HEK293 (cell line): ENCODE results near the gene EXOC2.
A peak's percentile ranks its signal among the peaks of the same experiment; 100 is the strongest.

Experiments
- CTCF ChIA-PET: fragments of 350-600 bp; formaldehyde crosslinking; extraction: SDS; loops from one replicate; lab custom pipeline; 2021; ENCODE audit warnings: antibody characterized with exemption; lab: Yijun Ruan, JAX
- POLR2A ChIA-PET: fragments of 300-600 bp; formaldehyde crosslinking; extraction: SDS; loops from one replicate; lab custom pipeline; 2020; ENCODE audit warnings: antibody characterized with exemption, inconsistent platforms; lab: Yijun Ruan, JAX
- H3K27ac ChIP-seq: fragments of 200-500 bp; sonication (Bioruptor generic); 2 replicates; pipeline ENCODE4 v1.5.1; 2014; ENCODE audit warnings: low read depth, low read length, control low read depth, inconsistent platforms; ENCODE audit errors: extremely low read depth
- H3K36me3 ChIP-seq, 2 experiments: fragments of 200-500 bp in 1 of 2; sonication (Bioruptor generic) in 1 of 2; 1 replicate in 1 of 2; 2 replicates in 1 of 2; pipeline ENCODE4 v1.5.1; 2014 to 2017; ENCODE audit warnings: inconsistent platforms in 2 of 2, low read length in 2 of 2; ENCODE audit not compliant: control insufficient read depth in 2 of 2, insufficient read depth in 1 of 2
- H3K4me1 ChIP-seq: fragments of 200-500 bp; sonication (Bioruptor generic); 2 replicates; pipeline ENCODE4 v1.5.1; 2014; ENCODE audit warnings: mild to moderate bottlenecking, low read length, inconsistent platforms; ENCODE audit not compliant: control insufficient read depth, insufficient read depth
- H3K4me3 ChIP-seq: 2 replicates; pipeline ENCODE4 v1.5.1; 2011; ENCODE audit warnings: low read depth, mild to moderate bottlenecking, control low read depth, low read length, moderate library complexity
- H3K9me3 ChIP-seq: fragments of 200-500 bp; sonication (Bioruptor generic); 2 replicates; pipeline ENCODE4 v1.5.1; 2014; ENCODE audit warnings: low read depth, low read length, inconsistent platforms; ENCODE audit not compliant: control insufficient read depth, insufficient read depth
- KLF17 ChIP-seq: fragments of 450-650 bp; formaldehyde crosslinking; IDR thresholded peaks from 2 replicates; pipeline ENCODE4 v1.5.1; 2016; ENCODE audit warnings: missing biosample characterization, missing genetic modification characterization
- KLF9 ChIP-seq: fragments of 450-650 bp; formaldehyde crosslinking; IDR thresholded peaks from 2 replicates; pipeline ENCODE4 v1.5.1; 2016; ENCODE audit warnings: missing biosample characterization, missing genetic modification characterization, low read depth
- PRDM2 ChIP-seq: fragments of 450-650 bp; formaldehyde crosslinking; IDR thresholded peaks from 2 replicates; pipeline ENCODE4 v1.5.1; 2016; ENCODE audit warnings: missing biosample characterization, missing genetic modification characterization, borderline replicate concordance
- PRDM6 ChIP-seq: fragments of 450-650 bp; formaldehyde crosslinking; IDR thresholded peaks from 2 replicates; pipeline ENCODE4 v1.5.1; 2017; ENCODE audit warnings: missing biosample characterization, missing genetic modification characterization
- ZBTB17 ChIP-seq: fragments of 450-650 bp; formaldehyde crosslinking; IDR thresholded peaks from 2 replicates; pipeline ENCODE4 v1.5.1; 2016; ENCODE audit warnings: missing biosample characterization, missing genetic modification characterization
- ZNF175 ChIP-seq: fragments of 450-650 bp; formaldehyde crosslinking; IDR thresholded peaks from 2 replicates; pipeline ENCODE4 v1.5.1; 2016; ENCODE audit warnings: missing biosample characterization, missing genetic modification characterization
- ZNF214 ChIP-seq: fragments of 450-650 bp; formaldehyde crosslinking; IDR thresholded peaks from 2 replicates; pipeline ENCODE4 v1.5.1; 2017; ENCODE audit warnings: missing biosample characterization, mild to moderate bottlenecking, missing genetic modification characterization, borderline replicate concordance
- ZNF248 ChIP-seq: fragments of 450-650 bp; formaldehyde crosslinking; IDR thresholded peaks from 2 replicates; pipeline ENCODE4 v1.5.1; 2017; ENCODE audit warnings: missing biosample characterization, missing genetic modification characterization
- ZNF350 ChIP-seq: fragments of 450-650 bp; formaldehyde crosslinking; IDR thresholded peaks from 2 replicates; pipeline ENCODE4 v1.5.0; 2017; ENCODE audit warnings: missing biosample characterization, mild to moderate bottlenecking, missing genetic modification characterization
- ZNF37A ChIP-seq: fragments of 450-650 bp; IDR thresholded peaks from 2 replicates; pipeline ENCODE4 v1.5.1; 2018; ENCODE audit warnings: missing biosample characterization, missing genetic modification characterization
- ZNF654 ChIP-seq: fragments of 450-650 bp; formaldehyde crosslinking; IDR thresholded peaks from 2 replicates; pipeline ENCODE4 v1.5.1; 2016; ENCODE audit warnings: low read depth, missing biosample characterization, missing genetic modification characterization
- ZNF704 ChIP-seq: fragments of 450-650 bp; formaldehyde crosslinking; IDR thresholded peaks from 2 replicates; pipeline ENCODE4 v1.5.1; 2016; ENCODE audit warnings: missing biosample characterization, missing genetic modification characterization
- ZNF843 ChIP-seq: fragments of 450-650 bp; formaldehyde crosslinking; IDR thresholded peaks from 2 replicates; pipeline ENCODE4 v1.5.1; 2016; ENCODE audit warnings: missing biosample characterization, missing genetic modification characterization

Gene EXOC2

GRCh38 chr6:708237-708598 lies 15.3 kb upstream of the EXOC2 start (continued):
- TF ChIP-seq ZNF248 (no peak), PRDM2 (tag by site-specific recombination) (no peak), ZNF704 (no peak), ZNF175 (no peak), ZNF37A (tag by site-specific recombination) (no peak), ZNF654 (no peak), KLF9 (tag by site-specific recombination) (no peak)
- TF ChIP-seq, all 188 proteins: peak for 0

- CTCF ChIA-PET: interaction anchor here (0.7 to 2.5 kb wide), 3 partner anchors 14 to 717 kb away, joined by 3 to 19 read pairs (median 4); no protein-coding TSS in a partner anchor
- Histone ChIP-seq H3K36me3 (no peaks in the 10 kb centered on the region), H3K4me1 (peaks cover 6% of the 10 kb centered on the region), H3K4me3 (no peak overlapping the region), H3K27ac (no peak overlapping the region), H3K9me3 (no peaks in the 10 kb centered on the region)
- POLR2A ChIA-PET: no interaction called here
- TF ChIP-seq PRDM6 (tag by site-specific recombination) (no peak), KLF17 (tag by site-specific recombination) (no peak), ZNF214 (no peak), ZNF843 (no peak), ZNF350 (tag by site-specific recombination) (no peak), ZBTB17 (tag by site-specific recombination) (peak; percentile 54; the same call in 1 of the 2 replicates)
Observed at GRCh38 chr6:707576-708236, 14.8 kb upstream of the EXOC2 start.
